DOHH2 (cell line): Measurements from ENCODE around the gene EXOSC6.

Experiments used
- H3F3A ChIP-seq: fragments of 200-600 bp; sonication (generic), shearing (Covaris generic); 2 replicates; pipeline ENCODE4 v1.6.0; 2016; ENCODE audit warnings: antibody characterized with exemption, mild to moderate bottlenecking; ENCODE audit not compliant: control insufficient read depth, insufficient read depth
- H3K27ac ChIP-seq: fragments of 200-600 bp; sonication (generic); 2 replicates; pipeline ENCODE4 v1.5.1; 2014; ENCODE audit warnings: low read depth, mild to moderate bottlenecking, low read length, moderate library complexity
- H3K27me3 ChIP-seq: fragments of 200-600 bp; sonication (generic); 2 replicates; pipeline ENCODE4 v1.6.1; 2014; ENCODE audit warnings: mild to moderate bottlenecking, low read length, mixed read lengths; ENCODE audit not compliant: control insufficient read depth
- H3K36me3 ChIP-seq: fragments of 200-600 bp; sonication (generic); 2 replicates; pipeline ENCODE4 v1.6.1; 2014; ENCODE audit warnings: mild to moderate bottlenecking, low read length, moderate library complexity, mixed read lengths; ENCODE audit not compliant: control insufficient read depth
- H3K4me1 ChIP-seq: fragments of 200-600 bp; sonication (generic); 2 replicates; pipeline ENCODE4 v1.6.1; 2014; ENCODE audit warnings: mild to moderate bottlenecking, low read length, mixed read lengths; ENCODE audit not compliant: control insufficient read depth
- H3K4me2 ChIP-seq: fragments of 200-600 bp; sonication (generic); 2 replicates; pipeline ENCODE4 v1.6.0; 2014; ENCODE audit warnings: mild to moderate bottlenecking, low read length, moderate library complexity
- H3K4me3 ChIP-seq: fragments of 200-600 bp; sonication (generic); 2 replicates; pipeline ENCODE4 v1.5.1; 2014; ENCODE audit warnings: mild to moderate bottlenecking, low read length, mixed read lengths
- H3K79me2 ChIP-seq: fragments of 200-600 bp; sonication (generic); 2 replicates; pipeline ENCODE4 v1.6.1; 2014; ENCODE audit warnings: mild to moderate bottlenecking, low read length, mixed read lengths; ENCODE audit not compliant: control insufficient read depth
- H3K9me2 ChIP-seq: fragments of 200-600 bp; sonication (generic); replicated peaks from 2 replicates; pipeline ENCODE4 v1.6.1; 2014; ENCODE audit warnings: mild to moderate bottlenecking, low read length, mixed read lengths; ENCODE audit not compliant: control insufficient read depth
- H3K9me3 ChIP-seq: fragments of 200-600 bp; sonication (generic); 2 replicates; pipeline ENCODE4 v1.6.1; 2014; ENCODE audit warnings: antibody characterized with exemption, low read length, mixed read lengths; ENCODE audit not compliant: control insufficient read depth, insufficient read depth
- H4K20me1 ChIP-seq: fragments of 200-600 bp; sonication (generic); 2 replicates; pipeline ENCODE4 v1.6.0; 2014; ENCODE audit warnings: low read depth, mild to moderate bottlenecking, antibody characterized with exemption, low read length, moderate library complexity; ENCODE audit not compliant: control insufficient read depth, insufficient read depth
- EZH2phosphoT487 ChIP-seq: fragments of 200-600 bp; sonication (generic); IDR thresholded peaks from 2 replicates; pipeline ENCODE4 v1.6.1; 2017; ENCODE audit warnings: borderline replicate concordance, mild to moderate bottlenecking, antibody characterized with exemption, low read length, moderate library complexity, mixed read lengths
- TF ChIP-seq, protein P1 (sequence below): fragments of 200-600 bp; sonication (generic); IDR thresholded peaks from one replicate; pipeline ENCODE4 v1.5.1; 2014; ENCODE audit warnings: antibody characterized with exemption, mild to moderate bottlenecking, low read depth, low read length; ENCODE audit not compliant: poor library complexity, severe bottlenecking

EXOSC6 gene

DNA sequence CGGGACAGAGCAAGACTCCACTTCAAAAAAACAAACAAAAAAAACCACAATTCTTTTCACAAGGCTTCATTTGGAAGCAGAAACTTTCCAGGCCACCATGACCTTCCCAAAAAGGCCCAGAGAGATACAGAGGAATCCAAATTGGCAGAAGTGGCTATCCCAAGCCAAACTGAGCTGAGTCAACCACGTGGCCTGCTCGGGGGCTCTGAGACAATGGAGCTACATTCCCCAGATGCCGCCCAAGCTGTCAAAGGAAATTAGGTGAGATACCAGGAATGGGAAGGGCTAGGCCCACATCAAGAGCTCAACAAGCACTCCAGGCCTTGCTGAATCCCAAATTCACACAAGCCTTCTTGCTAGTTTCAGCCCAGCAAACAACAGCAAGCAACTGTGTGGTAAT, 5.7 kb upstream of the EXOSC6 start:
- no peaks in the 10 kb centered on the region for H3K9me3 ChIP-seq
- H3F3A ChIP-seq, result peaks cover under 1% of the 10 kb centered on the region
- H3K36me3 ChIP-seq, result peaks cover 87% of the 10 kb centered on the region
- no peak for TF ChIP-seq EZH2phosphoT487
- TF ChIP-seq, protein P1, sequence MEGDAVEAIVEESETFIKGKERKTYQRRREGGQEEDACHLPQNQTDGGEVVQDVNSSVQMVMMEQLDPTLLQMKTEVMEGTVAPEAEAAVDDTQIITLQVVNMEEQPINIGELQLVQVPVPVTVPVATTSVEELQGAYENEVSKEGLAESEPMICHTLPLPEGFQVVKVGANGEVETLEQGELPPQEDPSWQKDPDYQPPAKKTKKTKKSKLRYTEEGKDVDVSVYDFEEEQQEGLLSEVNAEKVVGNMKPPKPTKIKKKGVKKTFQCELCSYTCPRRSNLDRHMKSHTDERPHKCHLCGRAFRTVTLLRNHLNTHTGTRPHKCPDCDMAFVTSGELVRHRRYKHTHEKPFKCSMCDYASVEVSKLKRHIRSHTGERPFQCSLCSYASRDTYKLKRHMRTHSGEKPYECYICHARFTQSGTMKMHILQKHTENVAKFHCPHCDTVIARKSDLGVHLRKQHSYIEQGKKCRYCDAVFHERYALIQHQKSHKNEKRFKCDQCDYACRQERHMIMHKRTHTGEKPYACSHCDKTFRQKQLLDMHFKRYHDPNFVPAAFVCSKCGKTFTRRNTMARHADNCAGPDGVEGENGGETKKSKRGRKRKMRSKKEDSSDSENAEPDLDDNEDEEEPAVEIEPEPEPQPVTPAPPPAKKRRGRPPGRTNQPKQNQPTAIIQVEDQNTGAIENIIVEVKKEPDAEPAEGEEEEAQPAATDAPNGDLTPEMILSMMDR, result no peak
- no peak overlapping the region for H3K4me2 ChIP-seq
- H4K20me1 ChIP-seq, result no peaks in the 10 kb centered on the region
- H3K27me3 ChIP-seq, result no peaks in the 10 kb centered on the region
- no peaks in the 10 kb centered on the region for H3K9me2 ChIP-seq
- H3K27ac ChIP-seq, result no peak overlapping the region
- H3K79me2 ChIP-seq, result no peaks in the 10 kb centered on the region
- H3K4me3 ChIP-seq, result no peak overlapping the region
- H3K4me1 ChIP-seq, result no peaks in the 10 kb centered on the region

DNA sequence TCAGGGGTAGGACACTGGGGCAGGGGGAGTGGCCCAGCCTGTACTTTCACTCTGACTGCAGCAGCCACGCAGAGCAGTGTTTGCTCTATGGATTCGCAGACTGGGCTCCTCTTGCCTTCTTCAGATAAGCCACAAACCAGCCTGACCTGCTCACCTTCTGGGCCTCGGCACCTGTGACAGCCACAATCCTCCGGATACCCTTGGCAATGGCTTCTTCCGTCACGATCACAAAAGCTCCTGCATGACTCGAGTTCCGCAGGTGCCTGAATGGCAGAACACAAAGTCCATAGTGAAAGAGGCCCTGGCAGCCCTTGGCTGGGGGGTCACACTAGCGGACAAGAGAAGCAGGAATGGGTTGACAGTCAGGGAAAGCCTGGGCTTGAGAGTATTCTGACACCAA, 3.8 kb upstream of the EXOSC6 start:
- H4K20me1 ChIP-seq, result no peaks in the 10 kb centered on the region
- peaks cover 8% of the 10 kb centered on the region for H3K79me2 ChIP-seq
- H3K9me3 ChIP-seq, result no peaks in the 10 kb centered on the region
- no peak overlapping the region for H3K4me2 ChIP-seq
- no peak overlapping the region for H3K4me3 ChIP-seq
- peaks cover 84% of the 10 kb centered on the region for H3K36me3 ChIP-seq
- no peaks in the 10 kb centered on the region for H3K27me3 ChIP-seq
- no peak for TF ChIP-seq EZH2phosphoT487
- TF ChIP-seq, protein P1, result no peak
- no peaks in the 10 kb centered on the region for H3K4me1 ChIP-seq
- H3K9me2 ChIP-seq, result no peaks in the 10 kb centered on the region
- peaks cover 4% of the 10 kb centered on the region for H3F3A ChIP-seq
- no peak overlapping the region for H3K27ac ChIP-seq

DNA sequence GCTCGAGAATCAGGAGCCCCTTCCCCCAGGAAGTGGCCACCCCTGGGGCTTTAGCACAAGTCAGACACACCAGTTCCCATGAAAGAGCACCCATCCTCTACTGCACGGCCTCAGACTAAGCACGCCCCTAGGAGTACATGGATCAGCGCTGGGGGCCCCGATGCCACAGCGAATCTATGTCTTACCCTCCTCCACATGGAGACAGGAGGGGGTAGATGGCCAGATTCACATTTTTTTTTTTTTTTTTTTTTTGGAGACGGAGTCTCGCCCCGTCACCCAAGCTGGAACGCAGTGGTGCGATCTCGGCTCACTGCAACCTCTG, 3.2 kb upstream of the EXOSC6 start:
- no peak overlapping the region for H3K27ac ChIP-seq
- no peak overlapping the region for H3K4me3 ChIP-seq
- H3K4me2 ChIP-seq, result no peak overlapping the region
- peaks cover 3% of the 10 kb centered on the region; the same call in 1 of the 2 replicates for H3K4me1 ChIP-seq
- no peaks in the 10 kb centered on the region for H3K27me3 ChIP-seq
- no peaks in the 10 kb centered on the region for H3K9me3 ChIP-seq
- TF ChIP-seq, protein P1, result no peak
- TF ChIP-seq EZH2phosphoT487, result no peak
- peaks cover 4% of the 10 kb centered on the region for H3F3A ChIP-seq
- peaks cover 81% of the 10 kb centered on the region for H3K36me3 ChIP-seq
- H3K79me2 ChIP-seq, result peaks cover 14% of the 10 kb centered on the region
- H3K9me2 ChIP-seq, result no peaks in the 10 kb centered on the region
- no peaks in the 10 kb centered on the region for H4K20me1 ChIP-seq
